Activated T-cell treated with anti-CD3 and anti-CD28 coated beads for 1 hour (primary cell): ENCODE data around the gene ZNF586.
A peak's percentile ranks its signal among the peaks of the same experiment; 100 is the strongest.
"Not testable (repeated sequence)": the region's sequence is repeated elsewhere in the genome, so short reads cannot be mapped to it uniquely, and the experiment has no call there.

Source experiments
- DNase-seq: peaks from one replicate; pipeline ENCODE4 v3.0.0-alpha.2; 2020; ENCODE audit warnings: low read depth

The ZNF586 gene

GRCh38 chr19:57823608-57824007 lies 54.1 kb downstream of the ZNF586 start:
- not testable (repeated sequence) for DNase-seq

- no peak for DNase-seq
These were observed 56.0 kb downstream of the ZNF586 start for GRCh38 chr19:57825511-57825910.

GRCh38 chr19:57829316-57829715 lies 59.8 kb downstream of the ZNF586 start:
- DNase-seq, result no peak

- DNase-seq, result peak; percentile 19
These were observed 60.7 kb downstream of the ZNF586 start, which contains the start of gene ZNF587B for GRCh38 chr19:57830071-57830602. Gene ZNF587B (plus strand): TSS chr19:57830299. CDS start chr19:57830529, 230 bp downstream.
